HG03342 (cell line): ENCODE data around the gene TTF1.

Source experiments
- ATAC-seq: cut with Tn5 transposase; IDR thresholded peaks from one replicate; pipeline ENCODE4 v1.9.1; 2021; ENCODE audit warnings: mild to moderate bottlenecking, moderate library complexity; ENCODE audit not compliant: unreplicated experiment

The TTF1 gene

GRCh38 chr9:132366481-132366880 lies 40.2 kb downstream of the TTF1 start:
- no peak for ATAC-seq

GRCh38 chr9:132365986-132366385 lies 40.7 kb downstream of the TTF1 start:
- ATAC-seq: no peak

DNA sequence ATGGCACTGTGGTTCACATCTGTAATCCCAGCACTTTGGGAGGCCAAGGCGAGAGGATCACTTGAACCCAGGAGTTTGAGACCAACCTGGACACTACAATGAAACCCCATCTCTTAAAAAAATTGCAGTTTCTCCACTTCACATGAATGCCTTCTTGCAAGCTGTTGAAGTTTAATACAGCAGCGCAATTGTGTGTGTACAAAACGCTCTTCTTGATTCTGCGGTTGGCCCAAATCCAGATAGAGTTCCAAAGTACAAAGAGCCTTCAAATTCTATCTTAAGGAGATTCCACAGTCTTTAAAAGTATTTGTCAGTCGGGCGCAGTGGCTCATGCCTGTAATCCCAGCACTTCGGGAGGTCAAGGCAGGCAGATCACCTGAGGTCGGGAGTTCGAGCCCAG lies 42.6 kb downstream of the TTF1 start:
- ATAC-seq: no peak

DNA sequence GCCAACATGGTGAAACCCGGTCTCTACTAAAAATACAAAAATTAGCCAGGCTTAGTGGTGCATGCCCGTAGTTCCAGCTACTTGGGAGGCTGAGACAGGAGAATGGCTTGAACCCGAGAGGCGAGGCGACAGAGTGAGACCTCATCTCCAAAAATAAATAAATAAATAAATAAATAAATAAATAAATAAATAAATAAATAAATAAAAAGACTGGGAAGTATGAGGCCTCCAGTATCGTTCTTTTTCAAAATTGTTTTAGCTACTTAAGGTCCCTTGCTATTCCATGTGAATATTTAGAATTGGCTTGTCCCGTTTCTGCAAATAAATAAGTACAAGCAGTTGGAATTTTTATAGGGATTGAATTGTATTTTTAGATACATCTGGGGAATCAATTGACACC lies 48.9 kb downstream of the TTF1 start:
- no peak for ATAC-seq

DNA sequence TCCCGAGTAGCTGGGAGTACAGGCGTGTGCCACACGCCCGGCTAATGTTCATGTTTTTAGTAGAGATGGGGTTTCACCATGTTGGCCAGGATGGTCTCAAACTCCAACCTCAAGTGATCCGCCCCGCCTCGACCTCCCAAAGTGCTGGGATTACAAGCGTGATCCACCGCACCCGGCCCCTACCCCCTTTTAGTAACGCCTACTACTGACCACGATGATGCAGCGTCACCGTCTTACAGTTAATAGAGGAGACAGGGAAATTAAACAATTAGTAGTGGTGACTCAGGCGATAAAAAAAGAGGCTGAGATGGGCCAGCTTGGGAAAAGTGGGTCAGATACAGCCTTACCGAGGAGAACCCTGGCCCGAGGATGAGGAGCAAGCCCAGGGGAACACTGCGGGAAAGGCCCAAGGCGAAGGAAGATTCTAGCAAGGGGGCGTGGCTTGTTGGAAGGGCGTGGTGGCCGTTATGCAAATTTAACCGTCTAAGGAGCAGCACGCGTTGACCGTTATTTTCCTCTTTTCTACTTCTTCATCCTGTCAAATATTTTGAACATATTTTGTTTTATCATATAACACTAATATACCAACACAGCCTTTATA lies 50.2 kb downstream of the TTF1 start:
- ATAC-seq: no peak

- peak; percentile 81 for ATAC-seq
Observed at GRCh38 chr9:132354637-132355355, 51.8 kb downstream of the TTF1 start, which contains the start of gene SETX. TSS of gene SETX (minus strand) at chr9:132354986. CDS start at chr9:132349428, 5,558 bp downstream.

GRCh38 chr9:132351404-132352045 lies 55.1 kb downstream of the TTF1 start:
- ATAC-seq: no peak

DNA sequence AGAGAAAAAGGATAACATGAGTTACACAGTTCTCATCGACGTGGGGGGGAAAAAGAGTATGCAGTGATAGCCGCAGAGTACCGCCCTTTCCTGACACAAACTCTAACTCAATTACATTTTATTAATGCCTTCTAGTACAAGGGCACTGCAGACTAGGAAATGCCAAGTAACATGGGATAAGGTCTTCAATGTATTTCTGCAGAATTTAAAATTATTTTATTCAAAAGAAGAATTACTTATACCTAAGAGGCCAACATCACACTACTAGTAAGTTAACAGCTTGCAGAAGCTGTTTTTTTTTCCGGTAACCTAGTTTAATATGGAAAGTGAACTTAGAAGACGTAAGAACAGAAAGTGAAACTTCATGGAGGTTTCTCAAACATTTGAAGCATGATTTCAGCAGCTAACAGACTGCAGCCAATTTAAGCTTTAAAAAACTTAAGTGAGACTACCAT lies 55.8 kb downstream of the TTF1 start:
- ATAC-seq: no peak

GRCh38 chr9:132348676-132349075 lies 58.0 kb downstream of the TTF1 start:
- no peak for ATAC-seq

DNA sequence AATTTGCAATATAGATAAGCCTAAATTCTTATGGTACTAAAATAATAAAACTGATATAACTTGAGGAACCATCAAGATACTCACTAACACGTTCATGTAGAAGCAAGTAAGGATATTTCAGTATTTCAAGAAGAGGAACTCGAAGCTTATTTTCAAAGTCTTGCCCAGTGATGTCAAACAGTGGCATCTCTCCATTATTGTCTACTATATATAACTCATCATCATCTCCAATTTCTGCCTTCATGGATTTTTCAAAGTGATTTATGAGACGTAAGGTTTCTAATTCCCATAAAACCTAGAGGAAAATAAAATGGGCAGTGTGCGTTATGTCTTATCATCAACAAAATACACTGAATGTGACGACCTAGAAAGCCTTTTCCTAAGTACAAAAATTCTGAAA lies 60.5 kb downstream of the TTF1 start:
- ATAC-seq: no peak

DNA sequence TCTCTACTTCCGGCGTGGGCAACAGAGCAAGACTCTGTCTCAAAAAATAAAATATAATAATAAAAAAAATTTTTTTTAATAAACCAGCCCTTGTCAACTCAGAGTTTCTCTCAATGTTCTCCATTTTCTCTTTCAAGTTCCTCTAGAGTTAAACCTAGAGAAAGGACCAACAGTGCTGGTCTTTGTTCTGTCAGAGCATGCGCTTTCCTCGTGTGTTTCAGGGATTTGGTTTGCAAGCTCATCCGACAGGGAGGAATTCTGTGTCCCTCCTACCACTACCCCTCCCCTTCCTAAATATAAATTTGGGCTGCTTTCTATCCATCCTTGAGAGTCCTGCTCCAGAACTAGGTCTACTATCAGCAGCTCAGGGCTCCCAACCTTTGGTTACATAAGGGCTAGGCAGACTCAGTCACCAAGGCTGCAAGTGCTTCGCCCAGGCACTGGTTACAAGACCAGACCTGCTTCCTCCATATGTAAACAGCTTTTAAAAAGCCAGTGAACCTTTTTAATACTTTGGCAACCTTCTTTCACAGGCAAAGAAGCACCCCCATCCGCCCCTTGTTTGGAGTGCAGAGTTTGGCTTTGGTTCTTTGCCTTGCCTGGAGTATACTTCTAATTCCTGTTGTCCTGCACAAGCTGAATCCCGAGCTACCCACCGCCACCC lies 65.3 kb downstream of the TTF1 start:
- ATAC-seq: no peak

DNA sequence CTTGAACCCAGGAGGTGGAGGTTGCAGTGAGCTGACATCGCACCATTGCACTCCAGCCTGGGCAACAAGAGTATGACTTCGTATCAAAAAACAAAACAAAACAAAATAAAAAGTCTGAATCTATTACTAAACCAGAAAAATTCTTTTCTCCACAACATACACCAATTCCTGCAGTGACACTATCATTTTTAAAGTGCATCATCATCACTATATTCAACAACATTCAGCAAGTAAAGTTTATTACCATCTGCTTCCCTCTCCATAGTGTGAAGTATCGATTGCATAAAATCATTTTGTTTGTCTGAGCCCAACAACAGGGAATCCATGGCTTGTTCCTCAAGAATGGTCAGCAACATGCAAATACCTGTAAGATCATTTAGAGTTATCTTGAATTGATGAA lies 72.3 kb downstream of the TTF1 start:
- no peak for ATAC-seq

DNA sequence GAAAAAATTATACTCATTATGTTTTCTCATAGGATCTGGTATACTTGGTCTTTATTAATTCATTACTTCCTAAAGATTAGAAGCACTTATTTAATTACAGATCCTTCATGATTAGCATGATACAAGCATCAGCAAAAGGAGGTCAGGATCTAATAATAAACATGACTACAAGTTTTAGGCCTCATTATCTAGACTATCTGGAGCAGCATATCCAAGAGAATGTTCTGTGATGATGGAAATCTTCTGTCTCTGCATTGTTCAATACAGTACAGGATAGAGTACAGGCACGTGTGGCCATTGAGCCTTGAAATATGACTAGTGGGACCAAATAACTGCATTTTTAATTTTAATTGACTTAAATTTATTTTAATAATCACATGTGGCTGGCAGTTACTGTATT lies 73.1 kb downstream of the TTF1 start:
- no peak for ATAC-seq

- no peak for ATAC-seq
Observed at GRCh38 chr9:132328580-132328979, 78.1 kb downstream of the TTF1 start.

GRCh38 chr9:132327537-132327936 lies 79.1 kb downstream of the TTF1 start:
- no peak for ATAC-seq
